A549 (cell line): ENCODE results near the gene PPP1R1B. TPM values are rescaled to one million over a fixed set of nuclear protein-coding genes. Genes with fewer than 3 reads are reported as not detected.
A peak's percentile ranks its signal among the peaks of the same experiment; 100 is the strongest.

Experiments used
- ATAC-seq, 2 experiments: fragments of 200-7000 bp in 1 of 2; fragments of >200 bp in 1 of 2; cut with Nextera tagmentation in 1 of 2; cut with Tn5 transposase in 1 of 2; 3 replicates each; pipeline versions ENCODE4 v1.8.0 to v1.9.1; 2018 to 2020; ENCODE audit warnings: mild to moderate bottlenecking in 1 of 2, moderate library complexity in 1 of 2
- CTCF ChIA-PET: fragments of 300-600 bp; sonication (Branson Sonifier 250); formaldehyde crosslinking; extraction: SDS; loops from one replicate; lab custom pipeline; 2021; ENCODE audit warnings: antibody characterized with exemption, inconsistent platforms; lab: Yijun Ruan, JAX
- POLR2A ChIA-PET: fragments of 350-600 bp; formaldehyde crosslinking; extraction: SDS; loops from one replicate; lab custom pipeline; 2021; ENCODE audit warnings: antibody characterized with exemption, inconsistent platforms; lab: Yijun Ruan, JAX
- DNase-seq, 2 experiments: peaks; one replicate each; pipeline versions ENCODE4 v3.0.0 to v3.0.0-alpha.2; 2011 to 2016; ENCODE audit warnings: low read depth in 1 of 2, low spot score in 1 of 2
- FAIRE-seq: peaks from 2 replicates; lab custom pipeline; 2011; peaks lifted over from hg19 to GRCh38; lab: Jason Lieb, UNC
- H3K27ac ChIP-seq, 2 experiments: fragments of >200 bp; sonication (Bioruptor Twin); formaldehyde crosslinking; 3 replicates each; pipeline ENCODE4 v1.5.1; 2016 to 2017
- H3K4me1 ChIP-seq: fragments of >200 bp; sonication (Bioruptor Twin); formaldehyde crosslinking; 3 replicates; pipeline ENCODE4 v1.6.1; 2016
- H3K4me2 ChIP-seq: fragments of >200 bp; sonication (Bioruptor Twin); formaldehyde crosslinking; 3 replicates; pipeline ENCODE4 v1.6.1; 2016
- H3K4me3 ChIP-seq: fragments of >200 bp; sonication (Bioruptor Twin); formaldehyde crosslinking; 3 replicates; pipeline ENCODE4 v1.5.1; 2016
- H3K9me3 ChIP-seq: fragments of >200 bp; sonication (Bioruptor Twin); formaldehyde crosslinking; 3 replicates; pipeline ENCODE4 v1.6.1; 2016
- BHLHE40 ChIP-seq: IDR thresholded peaks from 2 replicates; pipeline ENCODE4 v1.6.1; 2012; ENCODE audit warnings: low read depth, low read length, inconsistent platforms
- CBX8 ChIP-seq: fragments of 200-600 bp; sonication (generic); IDR thresholded peaks from 2 replicates; pipeline ENCODE4 v1.6.1; 2016
- CEBPB ChIP-seq, 2 experiments: fragments of >200 bp in 1 of 2; sonication (Bioruptor Twin) in 1 of 2; formaldehyde crosslinking in 1 of 2; IDR thresholded peaks; 2 replicates each; pipeline ENCODE4 v1.6.1; 2012 to 2016
- EP300 ChIP-seq, 2 experiments: fragments of >200 bp; sonication (Bioruptor Twin); formaldehyde crosslinking; IDR thresholded peaks; 2 replicates in 1 of 2; 3 replicates in 1 of 2; pipeline ENCODE4 v1.6.1; 2016 to 2017
- ESRRA ChIP-seq: fragments of 150-350 bp; IDR thresholded peaks from 2 replicates; pipeline ENCODE4 v1.6.1; 2014; ENCODE audit warnings: mild to moderate bottlenecking, low read length, borderline replicate concordance
- FOSB ChIP-seq: fragments of 250-450 bp; sonication (Bioruptor Pico); IDR thresholded peaks from 2 replicates; pipeline ENCODE4 v1.5.0; 2020; ENCODE audit warnings: mild to moderate bottlenecking, moderate library complexity
- GATA3 ChIP-seq: IDR thresholded peaks from 2 replicates; pipeline ENCODE4 v1.6.1; 2012; ENCODE audit warnings: borderline replicate concordance
- HEYL ChIP-seq: fragments of 250-450 bp; sonication (Bioruptor Pico); IDR thresholded peaks from 2 replicates; pipeline ENCODE4 v1.8.0; 2021; ENCODE audit warnings: mild to moderate bottlenecking, moderate library complexity
- JUN ChIP-seq, 2 experiments: fragments of >200 bp; sonication (Bioruptor Twin); formaldehyde crosslinking; IDR thresholded peaks; 2 replicates in 1 of 2; 3 replicates in 1 of 2; pipeline ENCODE4 v1.6.1; 2016 to 2017
- KDM1A ChIP-seq: fragments of 200-600 bp; sonication (generic); IDR thresholded peaks from 2 replicates; pipeline ENCODE4 v1.6.1; 2016; ENCODE audit warnings: low read depth, mild to moderate bottlenecking
- MAFK ChIP-seq: fragments of 450-650 bp; IDR thresholded peaks from 2 replicates; pipeline ENCODE4 v1.6.1; 2014; ENCODE audit not compliant: partially characterized antibody
- NFE2L2 ChIP-seq: fragments of 150-350 bp; conservative IDR thresholded peaks from 2 replicates; pipeline ENCODE4 v1.6.1; 2014; ENCODE audit warnings: low read length
- NPAS2 ChIP-seq: fragments of 250-450 bp; sonication (Bioruptor Pico); IDR thresholded peaks from 2 replicates; pipeline ENCODE4 v1.8.0; 2022; ENCODE audit warnings: mild to moderate bottlenecking, moderate library complexity, borderline replicate concordance
- NR3C1 ChIP-seq: fragments of >200 bp; sonication (Bioruptor Twin); formaldehyde crosslinking; IDR thresholded peaks from 3 replicates; pipeline ENCODE4 v1.6.1; 2017
- POLR2AphosphoS2 ChIP-seq: conservative IDR thresholded peaks from 2 replicates; pipeline ENCODE4 v1.6.1; 2012; ENCODE audit warnings: low read length, improper control_type of control experiment, inconsistent platforms
- RARB ChIP-seq: fragments of 250-450 bp; sonication (Bioruptor Pico); IDR thresholded peaks from 2 replicates; pipeline ENCODE4 v1.8.0; 2021; ENCODE audit warnings: mild to moderate bottlenecking, moderate library complexity
- RCOR1 ChIP-seq: fragments of 150-350 bp; IDR thresholded peaks from 2 replicates; pipeline ENCODE4 v1.6.1; 2014; ENCODE audit warnings: antibody characterized with exemption, low read length, low read depth
- RFX5 ChIP-seq: fragments of 450-650 bp; IDR thresholded peaks from 2 replicates; pipeline ENCODE4 v1.7.1; 2014; ENCODE audit warnings: antibody characterized with exemption, mild to moderate bottlenecking, moderate library complexity
- SMC3 ChIP-seq: fragments of >200 bp; sonication (Bioruptor Twin); formaldehyde crosslinking; IDR thresholded peaks from 3 replicates; pipeline ENCODE4 v1.6.1; 2018; ENCODE audit warnings: inconsistent platforms
- TFCP2L1 ChIP-seq: fragments of 250-450 bp; sonication (Bioruptor Pico); IDR thresholded peaks from 2 replicates; pipeline ENCODE4 v1.5.0; 2021; ENCODE audit warnings: mild to moderate bottlenecking
- ZFP36 ChIP-seq: fragments of 450-650 bp; IDR thresholded peaks from 2 replicates; pipeline ENCODE4 v1.6.1; 2014; ENCODE audit warnings: borderline replicate concordance; ENCODE audit not compliant: partially characterized antibody
- ZSCAN20 ChIP-seq: fragments of 250-450 bp; sonication (Bioruptor Pico); IDR thresholded peaks from 2 replicates; pipeline ENCODE4 v1.8.0; 2022; ENCODE audit warnings: mild to moderate bottlenecking, moderate library complexity
- WGBS: methylation state at CpG from one replicate; pipeline ENCODE4 v1.1.6; 2017; ENCODE audit errors: missing lambda C conversion rate; 5-methylcytosine and 5-hydroxymethylcytosine counted together
- polyA plus RNA-seq, 4 experiments: library from polyadenylated mRNA; depleted of rRNA in 3 of 4; stranded (reverse); fragments of >200 nt; fragmentation: RNase III in 1 of 4; extraction: RNeasy Plus Mini Kit Qiagen cat#74134 plus additional on column Dnase treatment in 1 of 4; gene quantifications; 2 replicates in 3 of 4; 3 replicates in 1 of 4; pipeline ENCODE4 v1.2.3, GENCODE V29; 2011 to 2017
- TF ChIP-seq, protein P1 (sequence below): fragments of 250-450 bp; sonication (Bioruptor Pico); IDR thresholded peaks from 2 replicates; pipeline ENCODE4 v1.5.0; 2020; ENCODE audit warnings: low read depth, mild to moderate bottlenecking, moderate library complexity
- TF ChIP-seq, protein P2 (sequence below): IDR thresholded peaks from 2 replicates; pipeline ENCODE4 v1.6.1; 2012
- TF ChIP-seq, protein P3 (sequence below): fragments of 200-600 bp; sonication (generic); IDR thresholded peaks from 2 replicates; pipeline ENCODE4 v1.6.1; 2016; ENCODE audit warnings: antibody characterized with exemption, mild to moderate bottlenecking, moderate library complexity
- TF ChIP-seq, protein P4 (sequence below): IDR thresholded peaks from 2 replicates; pipeline ENCODE4 v1.6.1; 2012

Gene PPP1R1B
- polyA plus RNA-seq, 2 of the 4 experiments (the other 2 are of a cell fraction) = 0.10 TPM; not detected in 1

DNA sequence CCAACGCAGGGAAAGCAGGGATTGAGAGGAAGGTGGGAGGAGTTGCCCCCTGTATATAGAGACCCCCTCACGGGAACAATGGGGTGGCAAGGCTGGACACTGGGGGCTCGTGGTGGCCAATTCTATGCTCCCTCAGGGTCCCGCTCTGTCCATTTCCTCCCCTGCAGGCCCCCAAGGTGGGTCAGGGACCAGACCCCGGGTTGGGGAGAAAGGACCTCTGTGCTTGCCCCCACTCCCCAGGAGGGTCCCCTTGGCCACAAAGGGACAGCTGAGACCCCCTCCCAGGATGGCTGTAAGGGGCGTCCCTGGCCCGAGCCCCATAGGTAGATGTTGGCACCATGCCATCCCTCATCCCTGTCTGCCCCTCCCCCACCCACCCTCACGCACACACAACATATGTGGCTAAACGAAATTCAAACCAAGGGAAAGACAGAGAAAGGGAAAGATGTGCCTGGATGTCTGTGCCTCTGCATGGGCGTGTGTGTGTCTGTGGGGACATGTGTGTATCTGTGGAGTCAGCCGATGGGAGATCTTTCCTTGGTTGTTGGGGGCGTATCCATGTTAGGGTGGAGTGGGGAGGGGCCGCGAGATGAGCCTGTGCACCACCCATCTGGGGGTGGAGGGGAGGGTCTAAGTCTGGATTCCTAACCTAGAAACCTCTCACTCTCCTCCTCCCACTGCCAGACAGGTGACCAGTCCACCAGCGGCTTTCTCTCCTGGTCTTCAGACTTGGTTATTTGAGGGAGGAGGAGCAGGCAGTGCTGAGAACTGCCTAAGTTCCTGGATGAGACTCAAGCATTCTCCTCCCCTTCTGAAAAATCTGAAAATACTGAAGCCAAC lies 18.4 kb upstream of the PPP1R1B start:
- POLR2A ChIA-PET = no interaction called here
- peak in 1 of 2 experiments; percentile 46 for DNase-seq
- TF ChIP-seq NPAS2 (no peak), CEBPB (IDR thresholded peaks at IDR 0.05) (no peak), RARB (CRISPR knock-in tag) (no peak), SMC3 (no peak), POLR2AphosphoS2 (no peak), RFX5 (no peak), BHLHE40 (no peak), KDM1A (no peak), HEYL (CRISPR knock-in tag) (no peak), NFE2L2 (no peak)
- TF ChIP-seq, protein P1, sequence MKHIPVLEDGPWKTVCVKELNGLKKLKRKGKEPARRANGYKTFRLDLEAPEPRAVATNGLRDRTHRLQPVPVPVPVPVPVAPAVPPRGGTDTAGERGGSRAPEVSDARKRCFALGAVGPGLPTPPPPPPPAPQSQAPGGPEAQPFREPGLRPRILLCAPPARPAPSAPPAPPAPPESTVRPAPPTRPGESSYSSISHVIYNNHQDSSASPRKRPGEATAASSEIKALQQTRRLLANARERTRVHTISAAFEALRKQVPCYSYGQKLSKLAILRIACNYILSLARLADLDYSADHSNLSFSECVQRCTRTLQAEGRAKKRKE (CRISPR knock-in tag) = no peak
- TF ChIP-seq, protein P2, sequence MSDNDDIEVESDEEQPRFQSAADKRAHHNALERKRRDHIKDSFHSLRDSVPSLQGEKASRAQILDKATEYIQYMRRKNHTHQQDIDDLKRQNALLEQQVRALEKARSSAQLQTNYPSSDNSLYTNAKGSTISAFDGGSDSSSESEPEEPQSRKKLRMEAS = no peak
- TF ChIP-seq, protein P3, sequence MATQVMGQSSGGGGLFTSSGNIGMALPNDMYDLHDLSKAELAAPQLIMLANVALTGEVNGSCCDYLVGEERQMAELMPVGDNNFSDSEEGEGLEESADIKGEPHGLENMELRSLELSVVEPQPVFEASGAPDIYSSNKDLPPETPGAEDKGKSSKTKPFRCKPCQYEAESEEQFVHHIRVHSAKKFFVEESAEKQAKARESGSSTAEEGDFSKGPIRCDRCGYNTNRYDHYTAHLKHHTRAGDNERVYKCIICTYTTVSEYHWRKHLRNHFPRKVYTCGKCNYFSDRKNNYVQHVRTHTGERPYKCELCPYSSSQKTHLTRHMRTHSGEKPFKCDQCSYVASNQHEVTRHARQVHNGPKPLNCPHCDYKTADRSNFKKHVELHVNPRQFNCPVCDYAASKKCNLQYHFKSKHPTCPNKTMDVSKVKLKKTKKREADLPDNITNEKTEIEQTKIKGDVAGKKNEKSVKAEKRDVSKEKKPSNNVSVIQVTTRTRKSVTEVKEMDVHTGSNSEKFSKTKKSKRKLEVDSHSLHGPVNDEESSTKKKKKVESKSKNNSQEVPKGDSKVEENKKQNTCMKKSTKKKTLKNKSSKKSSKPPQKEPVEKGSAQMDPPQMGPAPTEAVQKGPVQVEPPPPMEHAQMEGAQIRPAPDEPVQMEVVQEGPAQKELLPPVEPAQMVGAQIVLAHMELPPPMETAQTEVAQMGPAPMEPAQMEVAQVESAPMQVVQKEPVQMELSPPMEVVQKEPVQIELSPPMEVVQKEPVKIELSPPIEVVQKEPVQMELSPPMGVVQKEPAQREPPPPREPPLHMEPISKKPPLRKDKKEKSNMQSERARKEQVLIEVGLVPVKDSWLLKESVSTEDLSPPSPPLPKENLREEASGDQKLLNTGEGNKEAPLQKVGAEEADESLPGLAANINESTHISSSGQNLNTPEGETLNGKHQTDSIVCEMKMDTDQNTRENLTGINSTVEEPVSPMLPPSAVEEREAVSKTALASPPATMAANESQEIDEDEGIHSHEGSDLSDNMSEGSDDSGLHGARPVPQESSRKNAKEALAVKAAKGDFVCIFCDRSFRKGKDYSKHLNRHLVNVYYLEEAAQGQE = no peak

DNA sequence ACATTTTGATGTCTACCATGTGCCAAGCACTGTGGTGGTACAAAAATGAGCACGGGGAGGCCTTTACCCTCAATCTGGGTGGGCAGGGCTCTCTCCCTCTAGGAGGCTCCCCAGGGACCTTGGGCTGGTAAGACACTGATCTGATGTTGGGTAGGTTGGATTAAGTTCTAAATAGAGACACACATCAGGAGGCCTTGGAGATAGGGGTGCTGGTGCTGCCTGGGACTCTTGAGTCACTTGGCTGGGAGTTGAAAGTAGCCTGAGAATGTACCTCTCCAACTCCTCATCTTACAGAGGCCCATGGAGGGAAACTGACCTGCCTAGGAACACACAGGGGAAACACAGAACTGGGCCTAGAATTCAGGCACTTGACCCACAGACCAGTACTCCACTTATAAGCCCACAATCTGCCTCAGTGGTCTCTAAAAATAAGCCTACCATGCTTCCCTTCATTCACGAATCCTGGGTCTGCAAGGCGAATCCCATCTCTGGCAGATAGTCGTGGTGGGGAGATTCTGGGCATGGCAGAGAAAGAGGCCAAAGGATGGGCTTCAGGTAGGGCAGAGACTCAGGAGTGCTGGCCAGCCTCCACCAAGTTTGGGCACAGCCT lies 17.2 kb upstream of the PPP1R1B start:
- no peaks in the 10 kb centered on the region for H3K9me3 ChIP-seq

More for the DNA sequence above, 18.4 kb upstream of the PPP1R1B start:
- Histone ChIP-seq H3K4me1 (peaks cover 44% of the 10 kb centered on the region), H3K27ac (no peak overlapping the region), H3K4me3 (no peak overlapping the region; the same call in 2 of the 3 replicates), H3K4me2 (peak overlapping the region; percentile 92), H3K9me3 (no peaks in the 10 kb centered on the region)
- ATAC-seq = peak in 1 of 2 experiments; percentile 2; a peak in 2 of 6 replicates
- FAIRE-seq = no peak
- CTCF ChIA-PET = interaction anchor here (0.6 to 58.8 kb wide), 2 partner anchors 26 to 329 kb away, joined by 4 to 1581 read pairs; partner anchors contain the start of genes PPP1R1B and STARD3
- WGBS = 22% methylated on average over 15 of the region's 15 CpGs

More for the DNA sequence above, 17.2 kb upstream of the PPP1R1B start:
- no peak for ATAC-seq
- CTCF ChIA-PET = interaction anchor here (58.8 kb wide), 1 partner anchor 25 kb away, joined by 1581 read pairs; the partner anchor contains the start of genes PPP1R1B and STARD3
- POLR2A ChIA-PET = no interaction called here
- WGBS = 68% methylated on average over 4 of the region's 4 CpGs
- TF ChIP-seq MAFK (no peak), ZSCAN20 (CRISPR knock-in tag) (no peak), ESRRA (no peak), RFX5 (no peak), KDM1A (no peak), POLR2AphosphoS2 (no peak), EP300 (IDR thresholded peaks at IDR 0.05) (no peak), CBX8 (no peak), ZFP36 (no peak), NR3C1 (no peak), JUN (IDR thresholded peaks at IDR 0.05) (no peak), FOSB (CRISPR knock-in tag) (no peak), CEBPB (IDR thresholded peaks at IDR 0.05) (no peak), GATA3 (no peak), RCOR1 (no peak), TFCP2L1 (CRISPR knock-in tag) (no peak)
- TF ChIP-seq, protein P4, sequence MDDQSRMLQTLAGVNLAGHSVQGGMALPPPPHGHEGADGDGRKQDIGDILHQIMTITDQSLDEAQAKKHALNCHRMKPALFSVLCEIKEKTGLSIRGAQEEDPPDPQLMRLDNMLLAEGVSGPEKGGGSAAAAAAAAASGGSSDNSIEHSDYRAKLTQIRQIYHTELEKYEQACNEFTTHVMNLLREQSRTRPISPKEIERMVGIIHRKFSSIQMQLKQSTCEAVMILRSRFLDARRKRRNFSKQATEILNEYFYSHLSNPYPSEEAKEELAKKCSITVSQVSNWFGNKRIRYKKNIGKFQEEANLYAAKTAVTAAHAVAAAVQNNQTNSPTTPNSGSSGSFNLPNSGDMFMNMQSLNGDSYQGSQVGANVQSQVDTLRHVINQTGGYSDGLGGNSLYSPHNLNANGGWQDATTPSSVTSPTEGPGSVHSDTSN = no peak
- H3K4me3 ChIP-seq = no peak overlapping the region
- no peak overlapping the region for H3K27ac ChIP-seq
- no peak overlapping the region for H3K4me2 ChIP-seq
- DNase-seq = no peak
- FAIRE-seq = no peak
- peaks cover 40% of the 10 kb centered on the region for H3K4me1 ChIP-seq
